ENCODE results near the gene KRTAP10-7. TPM values are rescaled to one million over a fixed set of nuclear protein-coding genes. Genes with fewer than 3 reads are reported as not detected.

KRTAP10-7 gene
- total RNA-seq, 2 experiments from 2014 or later = not detected

DNA sequence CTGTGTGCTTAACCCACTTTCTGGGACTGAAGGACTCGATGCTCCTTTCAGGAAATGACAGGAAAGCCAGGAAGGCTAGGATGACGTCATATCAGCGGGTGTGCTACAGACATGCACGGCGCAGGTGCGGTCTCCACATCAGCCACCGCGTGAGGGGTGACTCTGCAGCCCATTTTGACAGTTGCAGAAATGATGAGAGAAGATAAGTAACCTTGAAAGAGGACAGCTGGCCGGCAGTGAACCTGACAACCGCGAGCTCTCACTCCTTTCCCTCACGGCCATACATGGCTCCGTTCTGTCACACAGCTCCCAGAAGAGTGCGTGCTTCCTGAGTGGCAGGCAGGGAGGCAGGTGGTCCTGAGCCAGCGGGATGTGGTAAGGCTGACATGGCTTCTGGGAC is 18.3 kb upstream of the KRTAP10-7 start:
- Mint-ChIP-seq H3K27me3 (peaks cover 5% of the 10 kb centered on the region), H3K4me1 (ENCODE audit: low read depth) (peaks cover 6% of the 10 kb centered on the region), H3K27ac (no peak overlapping the region), H3K4me3 (no peak overlapping the region), H3K36me3 (ENCODE audit: low read depth) (peaks cover 4% of the 10 kb centered on the region), H3K9me3 (peaks cover 19% of the 10 kb centered on the region)
- ChIA-PET CTCF (interaction anchor here (1.5 kb wide), 1 partner anchor 160 kb away, joined by 5 read pairs; no protein-coding TSS in a partner anchor), POLR2A (interaction anchor here (1.3 kb wide), 1 partner anchor 14 kb away, joined by 4 read pairs; no protein-coding TSS in a partner anchor)
- no peak for TF ChIP-seq CTCF (IDR thresholded peaks at IDR 0.05)
- ATAC-seq = no peak
- no peak for DNase-seq
- intact Hi-C loops (cut with micrococcal nuclease) = no loop called here

DNA sequence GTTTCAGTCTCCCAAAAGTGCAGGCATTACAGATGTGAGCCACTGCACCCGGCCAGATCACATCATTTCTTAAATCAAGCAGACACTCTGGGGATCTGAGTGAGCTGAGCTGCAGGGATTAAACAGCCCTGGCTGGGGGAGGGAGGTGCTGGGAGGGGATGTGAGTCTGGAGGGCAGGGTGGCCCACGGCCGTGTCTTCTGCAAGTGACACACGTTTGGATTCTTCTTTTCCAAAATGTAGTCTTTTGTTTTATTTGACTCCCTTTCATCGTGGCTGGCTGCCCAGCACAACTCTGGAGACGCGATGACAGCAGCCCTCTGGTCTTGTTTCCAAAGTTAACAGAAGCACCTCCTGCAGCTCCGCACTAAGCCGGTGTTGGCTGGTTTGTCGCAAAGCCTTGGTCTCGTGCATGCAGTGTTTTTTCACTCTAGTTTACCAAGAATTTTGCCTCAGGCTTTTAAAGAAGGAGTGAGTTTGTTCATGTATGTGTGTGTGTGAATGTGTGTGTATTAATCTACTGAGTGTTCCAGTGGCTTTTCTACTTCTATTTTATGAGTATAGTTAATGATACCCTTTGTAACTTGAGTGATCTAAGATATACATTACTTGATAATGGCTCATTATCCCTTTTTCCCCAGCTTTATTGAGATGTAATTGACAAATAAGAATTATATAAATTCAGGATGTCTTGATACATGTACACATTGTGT is 17.2 kb upstream of the KRTAP10-7 start:
- intact Hi-C loops (cut with micrococcal nuclease) = no loop called here
- H3K27me3 Mint-ChIP-seq = peaks cover 5% of the 10 kb centered on the region
- TF ChIP-seq CTCF (IDR thresholded peaks at IDR 0.05) = no peak
- ATAC-seq (no peak), DNase-seq (no peak)
- H3K4me1 Mint-ChIP-seq (ENCODE audit: low read depth) = peaks cover 6% of the 10 kb centered on the region
- CTCF ChIA-PET = interaction anchor here (1.2 to 1.3 kb wide), 2 partner anchors 36 to 210 kb away, joined by 3 to 4 read pairs; no protein-coding TSS in a partner anchor
- no peak overlapping the region for H3K4me3 Mint-ChIP-seq
- no peak overlapping the region for H3K27ac Mint-ChIP-seq
- peaks cover 12% of the 10 kb centered on the region for H3K9me3 Mint-ChIP-seq
- no peaks in the 10 kb centered on the region for H3K36me3 Mint-ChIP-seq (ENCODE audit: low read depth)
- POLR2A ChIA-PET = no interaction called here

- Mint-ChIP-seq H3K27me3 (peaks cover 5% of the 10 kb centered on the region), H3K4me3 (no peak overlapping the region), H3K4me1 (ENCODE audit: low read depth) (peaks cover 6% of the 10 kb centered on the region), H3K36me3 (ENCODE audit: low read depth) (no peaks in the 10 kb centered on the region), H3K27ac (no peak overlapping the region), H3K9me3 (peaks cover 12% of the 10 kb centered on the region)
- intact Hi-C loops (cut with micrococcal nuclease) = no loop called here
- DNase-seq (peak; percentile 53), ATAC-seq (peak; percentile 74)
- no peak for TF ChIP-seq CTCF (IDR thresholded peaks at IDR 0.05)
- CTCF ChIA-PET = interaction anchor here (1.2 to 1.5 kb wide), 3 partner anchors 9 to 210 kb away, joined by 3 to 4 read pairs (median 4); no protein-coding TSS in a partner anchor
- POLR2A ChIA-PET = no interaction called here
Observed at GRCh38 chr21:44583800-44584147, 16.6 kb upstream of the KRTAP10-7 start.

- CTCF ChIA-PET = no interaction called here
- no peak for ATAC-seq
Observed at GRCh38 chr21:44585892-44586291, 14.5 kb upstream of the KRTAP10-7 start.

More at GRCh38 chr21:44585892-44586291, 14.5 kb upstream of the KRTAP10-7 start:
- no peaks in the 10 kb centered on the region for H3K36me3 Mint-ChIP-seq (ENCODE audit: low read depth)
- peaks cover 7% of the 10 kb centered on the region for H3K27me3 Mint-ChIP-seq
- POLR2A ChIA-PET = no interaction called here
- H3K27ac Mint-ChIP-seq = no peak overlapping the region
- TF ChIP-seq CTCF (IDR thresholded peaks at IDR 0.05) = no peak
- H3K9me3 Mint-ChIP-seq = peaks cover 6% of the 10 kb centered on the region
- intact Hi-C loops (cut with micrococcal nuclease) = no loop called here
- peaks cover 6% of the 10 kb centered on the region for H3K4me1 Mint-ChIP-seq (ENCODE audit: low read depth)
- DNase-seq = no peak
- H3K4me3 Mint-ChIP-seq = no peak overlapping the region

All from activated CD8-positive, alpha-beta T cell treated with anti-CD3 and anti-CD28 coated beads for 36 hours (primary cell).